Amniotic epithelial cell (primary cell): ENCODE measurements around the gene NUBP2.
A peak's percentile ranks its signal among the peaks of the same experiment; 100 is the strongest.

Experiments used
- DNase-seq: peaks from one replicate; pipeline ENCODE4 v3.0.0-alpha.2; 2010; ENCODE audit warnings: low read depth

NUBP2 gene

GRCh38 chr16:1782408-1783264 lies at the start of gene NUBP2, which contains the start of gene SPSB3:
TSS of gene NUBP2 (plus strand) at chr16:1782960. CDS start at chr16:1783021, 61 bp downstream.
TSS of gene SPSB3 (minus strand) at chr16:1782571. CDS start at chr16:1781483, 1,088 bp downstream.
- peak; percentile 100 for DNase-seq

- no peak for DNase-seq
These were observed 48.6 kb upstream of the NUBP2 start for GRCh38 chr16:1734123-1734522.

DNA sequence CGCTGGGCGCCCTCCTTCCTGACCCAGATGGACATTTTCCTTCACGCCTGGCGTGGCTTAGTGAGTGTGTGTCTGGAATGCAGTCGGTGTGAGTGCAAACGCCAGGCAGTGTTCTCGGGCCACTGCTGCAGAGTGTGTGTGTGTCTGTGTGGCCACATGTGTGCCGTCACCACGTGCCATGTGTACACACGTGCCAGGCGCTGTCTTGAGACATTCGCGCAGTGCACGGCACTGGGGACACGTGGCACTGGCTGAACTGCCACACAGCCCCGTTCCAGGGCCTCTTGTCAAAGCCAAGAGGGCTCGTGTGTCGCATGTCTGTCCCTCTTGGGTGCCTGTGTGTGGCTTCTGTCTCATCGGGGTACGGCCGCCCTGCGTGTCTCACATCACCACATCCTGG lies 47.9 kb upstream of the NUBP2 start:
- no peak for DNase-seq

DNA sequence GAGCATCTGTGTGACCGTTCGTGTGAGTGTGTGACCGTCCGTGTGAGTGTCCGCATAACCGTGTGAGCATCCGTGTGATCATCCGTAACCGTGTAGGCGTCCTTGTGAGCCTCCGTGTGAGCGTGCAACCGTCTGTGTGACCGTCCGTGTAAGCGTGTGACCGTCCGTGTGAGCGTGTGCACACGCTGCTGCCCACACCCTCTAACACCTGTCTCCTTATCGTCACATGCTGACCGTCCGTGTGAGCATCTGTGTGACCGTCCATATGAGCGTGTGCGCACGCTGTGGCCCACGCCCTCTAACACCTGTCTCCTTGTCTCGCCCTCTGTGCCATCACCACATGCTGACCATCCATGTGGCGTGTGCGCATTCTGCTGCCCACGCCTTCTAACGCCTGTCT lies 42.5 kb upstream of the NUBP2 start:
- no peak for DNase-seq

- no peak for DNase-seq
These were observed 41.8 kb upstream of the NUBP2 start for GRCh38 chr16:1740781-1741490.

DNA sequence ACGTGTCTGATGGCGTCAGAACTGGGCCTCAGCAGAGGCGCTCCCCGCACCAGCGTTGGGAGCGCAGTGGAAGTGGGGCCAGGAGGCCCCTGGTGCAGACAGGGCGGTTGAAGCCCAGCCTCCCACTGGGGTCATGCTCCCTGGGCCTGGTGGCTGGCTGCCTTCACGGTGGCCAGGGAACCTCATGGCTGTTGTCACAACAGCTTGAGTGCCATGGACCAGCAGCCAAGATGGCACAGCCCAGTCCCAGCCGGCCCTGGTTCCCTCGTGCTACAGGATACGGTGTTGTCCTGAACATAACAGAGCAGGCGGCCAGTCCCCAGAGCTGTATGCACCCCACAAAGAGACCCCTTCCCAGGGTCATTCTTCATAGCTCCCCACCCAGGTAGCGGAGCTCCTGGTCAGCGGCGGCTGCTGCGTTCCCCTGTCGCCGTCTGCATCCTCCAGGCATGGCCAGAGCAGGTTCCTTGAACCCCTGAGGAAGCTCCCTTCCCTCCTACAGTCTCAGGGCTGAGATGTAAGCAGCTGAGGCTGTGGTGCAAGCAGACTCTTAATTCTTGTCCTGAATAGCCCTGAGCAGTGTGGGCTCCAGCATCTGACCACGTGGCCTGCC lies 41.1 kb upstream of the NUBP2 start:
- DNase-seq = no peak

DNA sequence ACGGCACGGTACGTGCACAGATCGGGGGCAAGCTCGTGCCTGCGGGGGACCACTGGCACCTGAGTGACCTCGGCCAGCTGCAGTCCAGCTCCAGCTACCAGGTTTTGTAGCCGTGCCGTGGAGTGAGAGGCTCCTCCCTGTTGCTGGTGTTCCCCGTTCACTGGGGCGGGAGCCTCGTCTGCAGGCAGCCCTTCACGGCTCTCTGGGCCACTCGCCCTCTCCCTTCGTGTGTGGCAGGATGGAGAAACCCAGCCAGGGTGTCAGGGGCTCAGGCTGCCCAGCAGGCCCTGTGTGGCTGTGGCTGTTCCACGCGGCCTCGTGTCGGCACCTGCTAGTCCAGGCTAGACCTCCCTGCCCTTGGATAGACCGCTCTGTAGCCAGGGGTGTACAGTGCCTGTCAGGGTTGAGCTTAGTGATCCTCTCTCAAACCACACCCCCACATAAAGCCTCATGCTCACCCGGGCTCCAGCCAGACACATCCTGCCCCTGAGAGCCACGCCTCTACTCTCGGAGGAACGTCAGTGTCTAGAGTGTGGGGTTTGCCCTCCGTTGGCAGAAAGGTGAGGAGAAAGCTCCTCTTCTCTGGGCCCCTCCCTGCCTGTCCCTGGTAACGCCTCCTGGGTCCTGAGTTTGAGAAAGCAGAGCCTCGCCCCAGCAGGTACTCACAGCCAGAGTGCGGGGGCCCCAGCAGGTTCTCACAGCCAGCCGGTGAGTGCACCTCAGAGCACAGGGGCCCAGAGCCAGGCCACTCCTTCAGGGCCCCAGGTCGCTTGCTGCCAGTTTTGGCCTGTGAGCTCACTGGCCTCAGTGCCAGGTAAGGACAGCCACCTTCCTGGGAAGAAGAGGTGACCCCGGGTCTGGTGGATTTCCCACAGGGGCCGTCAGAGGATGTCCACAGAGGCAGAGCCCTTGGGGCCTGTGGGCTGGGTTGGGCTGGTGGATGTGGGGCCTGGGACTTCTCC lies 39.1 kb upstream of the NUBP2 start:
- no peak for DNase-seq

DNA sequence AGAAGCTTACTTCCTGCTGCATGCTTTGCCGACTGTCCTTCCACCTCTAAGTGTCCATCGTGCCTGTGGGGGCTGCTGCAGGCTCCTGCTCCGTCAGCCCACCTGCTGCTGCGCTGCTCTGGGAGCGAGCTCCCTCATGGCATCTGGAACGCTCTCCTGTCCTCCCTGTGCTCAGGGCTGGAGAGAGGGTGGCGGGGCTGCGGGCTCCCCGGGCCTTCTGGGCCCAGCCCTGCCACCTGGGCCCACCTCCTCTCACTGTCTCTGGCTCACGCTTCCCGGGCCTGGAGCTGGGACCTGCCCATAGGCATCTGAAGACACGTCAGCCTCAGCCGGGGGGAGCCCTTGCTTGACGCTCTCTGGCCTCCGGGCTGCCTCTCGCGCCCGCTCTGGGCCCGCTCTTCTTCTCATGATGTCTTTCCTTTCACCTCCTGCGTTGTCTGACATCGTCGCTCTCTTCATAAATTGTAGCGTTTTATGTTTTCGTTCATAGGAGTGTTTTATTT lies 38.4 kb upstream of the NUBP2 start:
- DNase-seq = no peak

- peak; percentile 73 for DNase-seq
These were observed 37.4 kb upstream of the NUBP2 start for GRCh38 chr16:1745181-1745899.

DNA sequence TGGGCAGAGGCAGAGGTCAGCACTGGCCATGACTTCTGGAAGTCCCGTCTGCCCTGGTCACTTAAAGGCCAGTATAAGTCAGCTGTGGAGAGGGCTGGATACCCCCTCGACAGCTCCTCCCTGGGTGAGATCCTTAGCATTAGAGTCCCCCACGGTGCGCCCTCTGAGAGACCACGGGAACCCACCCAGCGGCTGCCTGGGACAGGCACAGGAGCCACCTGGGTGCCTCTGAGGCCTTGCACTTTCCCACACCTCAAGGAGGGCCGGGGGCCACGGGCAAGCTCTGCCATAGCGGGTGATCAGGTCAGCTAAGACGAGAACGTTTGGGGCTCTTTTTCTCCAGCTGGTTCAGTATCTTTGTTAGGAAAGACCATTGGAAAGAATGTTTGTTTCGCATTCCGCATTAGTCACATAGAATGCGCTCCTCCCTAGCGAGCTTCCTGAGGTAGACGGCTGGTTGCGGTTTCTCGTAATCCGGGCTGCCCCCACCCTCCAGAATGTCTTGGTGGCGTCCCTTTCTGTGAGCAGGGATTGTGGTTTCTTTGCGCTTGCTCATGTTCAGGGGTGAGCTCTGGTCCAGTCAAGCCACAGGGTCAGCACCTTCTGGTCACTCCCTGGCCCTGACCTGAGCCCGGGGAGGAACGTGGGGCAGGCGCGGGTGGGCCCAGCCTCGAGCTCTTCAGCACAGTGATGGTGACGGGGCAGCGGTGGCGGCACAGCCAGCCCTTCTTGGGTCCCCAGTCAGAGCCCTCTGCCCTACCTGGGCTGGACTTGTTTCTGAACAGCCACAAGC lies 36.7 kb upstream of the NUBP2 start:
- peak; percentile 97 for DNase-seq

GRCh38 chr16:1746693-1747195 lies 36.0 kb upstream of the NUBP2 start:
- no peak for DNase-seq

DNA sequence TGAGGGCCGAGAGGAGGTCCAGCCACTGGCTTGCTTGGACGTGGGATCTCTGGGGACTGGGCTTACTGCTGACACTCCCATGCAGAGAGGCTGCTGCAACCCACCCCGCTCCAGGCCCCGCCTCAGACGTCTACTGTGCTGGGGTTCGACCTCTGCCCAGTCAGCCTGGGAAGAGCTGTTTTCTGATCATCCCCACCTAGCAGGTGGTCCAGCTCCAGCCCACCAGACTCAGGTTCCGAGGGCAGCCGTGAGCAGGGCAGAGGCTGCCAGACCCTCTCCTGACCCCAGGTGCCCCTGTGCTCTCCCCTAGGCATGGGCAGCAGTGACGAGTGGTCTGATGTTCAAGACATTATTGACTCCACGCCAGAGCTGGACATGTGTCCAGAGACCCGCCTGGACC lies 34.8 kb upstream of the NUBP2 start:
- no peak for DNase-seq

DNA sequence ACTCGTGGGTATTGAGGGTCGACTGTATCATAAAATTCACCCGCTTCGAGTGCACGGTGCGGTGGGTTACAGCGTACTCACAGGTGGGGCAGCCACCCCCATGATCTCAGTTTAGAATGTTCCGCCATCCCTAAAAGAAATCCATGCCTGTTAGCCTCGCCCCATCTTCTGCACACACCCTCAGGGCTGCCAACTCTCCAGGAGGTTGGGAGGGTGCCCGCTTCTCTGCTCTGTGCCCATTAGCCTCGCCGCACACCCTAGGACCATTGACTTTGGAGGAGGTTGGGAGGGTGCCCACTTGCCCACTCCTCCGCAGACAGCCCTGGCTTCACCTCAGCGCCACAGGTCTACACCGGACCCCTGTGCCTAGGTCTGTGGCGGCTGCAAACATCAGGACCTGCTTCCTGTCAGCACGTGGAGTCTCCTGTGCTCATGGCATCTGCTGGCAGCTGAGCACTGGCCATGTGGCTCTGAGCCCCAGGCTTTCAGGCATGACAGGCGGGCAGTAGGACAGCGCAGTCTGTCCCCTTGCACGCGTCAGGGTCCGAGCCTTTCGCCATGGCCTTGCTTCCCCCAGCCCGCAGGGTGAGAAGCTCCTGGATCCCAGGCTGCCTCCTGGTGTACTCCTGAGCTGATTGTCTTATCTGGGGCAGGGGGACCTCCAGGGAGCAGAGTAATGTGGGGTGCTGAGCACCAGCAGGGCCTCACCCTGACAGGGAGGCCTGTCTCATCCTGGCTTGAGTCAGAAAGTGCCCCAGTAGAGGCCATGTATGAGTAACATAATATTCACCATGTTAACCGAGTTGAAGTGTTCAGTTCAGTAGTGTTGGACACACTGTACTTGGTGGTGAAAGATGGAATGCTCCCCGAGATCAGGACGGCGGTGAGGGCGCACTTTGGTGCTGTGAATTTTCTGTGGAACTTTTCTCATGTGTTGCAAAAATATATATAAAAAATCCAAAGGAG lies 33.3 kb upstream of the NUBP2 start:
- peak; percentile 84 for DNase-seq

DNA sequence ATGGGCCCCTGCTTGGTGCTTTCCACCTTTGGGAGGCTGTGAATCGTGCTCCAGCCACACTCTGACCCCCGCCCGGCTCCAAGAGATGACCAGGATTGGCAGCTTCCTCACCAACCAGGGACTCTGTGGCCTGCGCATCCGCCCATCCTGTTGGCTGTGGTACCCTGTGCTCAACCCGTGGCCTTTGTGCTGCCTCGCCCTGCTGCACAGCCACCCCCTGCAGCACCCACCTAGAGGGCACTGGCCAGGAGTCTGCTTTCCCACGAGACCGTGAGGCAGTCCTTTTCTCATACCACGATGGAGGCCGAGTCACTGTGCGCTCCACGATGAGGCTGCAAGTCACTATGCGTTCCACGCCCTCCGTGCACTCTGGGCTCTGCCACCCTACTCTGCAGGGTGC lies 30.8 kb upstream of the NUBP2 start:
- no peak for DNase-seq

GRCh38 chr16:1752853-1753252 lies 29.9 kb upstream of the NUBP2 start:
- DNase-seq = no peak

GRCh38 chr16:1754204-1754603 lies 28.6 kb upstream of the NUBP2 start:
- no peak for DNase-seq

DNA sequence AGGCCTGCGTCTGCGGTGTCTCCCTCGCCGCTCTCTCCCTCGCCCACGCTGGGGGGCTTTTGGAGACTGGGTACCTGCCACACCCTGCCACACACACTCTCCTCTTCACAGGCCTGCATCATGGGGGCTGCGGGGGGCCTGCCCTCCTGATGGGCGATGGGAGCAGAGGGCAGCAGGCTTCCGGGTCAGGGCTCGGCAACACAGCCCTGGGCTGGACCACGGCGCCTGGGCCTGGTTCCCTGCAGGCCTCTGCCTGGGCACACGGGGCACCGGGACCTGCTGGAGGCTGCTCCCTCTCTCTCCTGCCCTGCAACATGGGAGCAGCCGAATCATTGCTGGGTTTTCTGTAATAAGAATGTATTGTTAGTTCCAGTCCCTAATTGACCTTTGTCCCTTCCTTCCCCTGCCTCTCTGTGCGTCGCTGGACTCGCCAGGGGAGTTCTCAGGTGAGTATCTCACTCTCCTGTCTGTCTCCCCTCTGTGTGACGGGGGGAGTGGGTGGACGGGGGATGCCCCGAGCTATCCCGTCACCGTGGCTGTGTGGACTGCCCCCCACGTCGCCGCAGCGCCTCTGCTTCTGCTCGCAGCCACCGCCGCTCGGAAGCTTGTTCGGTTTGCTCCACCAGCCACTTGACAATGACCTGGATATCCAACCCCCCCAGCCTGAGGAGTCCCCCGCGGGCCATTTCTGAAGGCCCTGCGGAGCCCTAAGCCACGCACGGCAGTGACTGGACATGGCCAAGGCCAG lies 24.9 kb upstream of the NUBP2 start:
- no peak for DNase-seq

- DNase-seq = no peak
These were observed 23.8 kb upstream of the NUBP2 start for GRCh38 chr16:1758923-1759322.
